Naive thymus-derived CD4-positive, alpha-beta T cell (primary cell): Measurements from ENCODE around the gene PLD6. TPM values are rescaled to one million over a fixed set of nuclear protein-coding genes. Genes with fewer than 3 reads are reported as not detected.

Source experiments
- ATAC-seq: fragments of 150-1000 bp; cut with Tn5 transposase; 2 replicates; pipeline ENCODE4 v1.10.0; 2021; ENCODE audit warnings: mild to moderate bottlenecking, moderate library complexity
- CTCF ChIA-PET: fragments of 350-600 bp; sonication (Branson Sonifier 250); formaldehyde crosslinking; loops from one replicate; lab custom pipeline; 2021; ENCODE audit warnings: antibody characterized with exemption; lab: Charles Lee
- POLR2A ChIA-PET: fragments of 350-600 bp; sonication (Branson Sonifier 250); formaldehyde crosslinking; loops from one replicate; lab custom pipeline; 2021; ENCODE audit warnings: antibody characterized with exemption, inconsistent platforms; lab: Charles Lee
- DNase-seq, 9 donors: peaks; one replicate each; pipeline versions ENCODE4 v3.0.0 to v3.0.0-alpha.2; 2020 to 2022; ENCODE audit warnings: mixed read lengths in 1 of 9
- H3K27ac ChIP-seq: one replicate; pipeline ENCODE4 v1.7.0; 2013; ENCODE audit warnings: mild to moderate bottlenecking, low read depth, low read length, moderate library complexity
- H3K27me3 ChIP-seq, 2 donors: one replicate each; pipeline ENCODE4 v1.7.0; 2013; ENCODE audit warnings: low read length in 2 of 2, mild to moderate bottlenecking in 2 of 2, moderate library complexity in 2 of 2; ENCODE audit not compliant: control insufficient read depth in 2 of 2, insufficient read depth in 2 of 2
- H3K36me3 ChIP-seq, 3 experiments: 1 replicate in 2 of 3; 2 replicates in 1 of 3; pipeline ENCODE4 v1.7.0; 2013; ENCODE audit warnings: low read length in 3 of 3, mild to moderate bottlenecking in 3 of 3, moderate library complexity in 1 of 3; ENCODE audit not compliant: insufficient read depth in 3 of 3, control insufficient read depth in 2 of 3
- H3K4me1 ChIP-seq, 2 donors: one replicate each; pipeline ENCODE4 v1.7.0; 2013; ENCODE audit warnings: low read length in 2 of 2, mild to moderate bottlenecking in 2 of 2, moderate library complexity in 1 of 2; ENCODE audit not compliant: control insufficient read depth in 2 of 2, insufficient read depth in 2 of 2
- H3K4me3 ChIP-seq: 2 replicates; pipeline ENCODE4 v1.7.0; 2013; ENCODE audit warnings: mild to moderate bottlenecking, low read length
- H3K9me3 ChIP-seq, 3 experiments: 1 replicate in 2 of 3; 2 replicates in 1 of 3; pipeline ENCODE4 v1.7.0; 2013; ENCODE audit warnings: low read length in 3 of 3; ENCODE audit not compliant: control insufficient read depth in 2 of 3
- H3K27ac Mint-ChIP-seq, 9 donors: one replicate each; pipeline ENCODE4 v1.8.0; 2020 to 2022; ENCODE audit warnings: mixed read lengths in 9 of 9, mild to moderate bottlenecking in 8 of 9, moderate library complexity in 5 of 9, inconsistent platforms in 2 of 9
- H3K27me3 Mint-ChIP-seq, 5 donors: one replicate each; pipeline ENCODE4 v1.8.0; 2021 to 2022; ENCODE audit warnings: mixed read lengths in 5 of 5, mild to moderate bottlenecking in 1 of 5
- H3K36me3 Mint-ChIP-seq, 5 donors: one replicate each; pipeline ENCODE4 v1.8.0; 2020 to 2022; ENCODE audit warnings: mixed read lengths in 5 of 5, mild to moderate bottlenecking in 3 of 5, inconsistent platforms in 1 of 5
- H3K4me1 Mint-ChIP-seq, 7 donors: one replicate each; pipeline ENCODE4 v1.8.0; 2020 to 2022; ENCODE audit warnings: mixed read lengths in 7 of 7, mild to moderate bottlenecking in 3 of 7, inconsistent platforms in 1 of 7
- H3K4me3 Mint-ChIP-seq, 10 donors: one replicate each; pipeline ENCODE4 v1.8.0; 2020 to 2022; ENCODE audit warnings: mild to moderate bottlenecking in 10 of 10, mixed read lengths in 10 of 10, moderate library complexity in 6 of 10, inconsistent platforms in 2 of 10
- H3K9me3 Mint-ChIP-seq, 11 donors: one replicate each; pipeline ENCODE4 v1.8.0; 2020 to 2022; ENCODE audit warnings: mixed read lengths in 11 of 11, mild to moderate bottlenecking in 4 of 11, inconsistent platforms in 1 of 11, moderate library complexity in 1 of 11
- intact Hi-C, 2 donors: fragments of 100-400 bp; cut with micrococcal nuclease; formaldehyde crosslinking; loops; one replicate each; pipeline ENCODE4 v1.15.1; 2023
- polyA plus RNA-seq, 2 donors: library from polyadenylated mRNA; unstranded; fragments of 300-500 nt; fragmentation: Illumina TruSeq; gene quantifications; one replicate each; pipeline ENCODE4 v1.2.3, GENCODE V29; 2021
- total RNA-seq, 6 experiments: library from RNA in 5 of 6; stranded (reverse) in 5 of 6; gene quantifications; 1 replicate in 5 of 6; 2 replicates in 1 of 6; pipeline ENCODE4 v1.2.3 and lab custom pipeline; 2021 to 2026

Gene PLD6
- total and polyA plus RNA-seq, 7 experiments from 2014 or later, result 6.2 to 16.4 (median 12.1) TPM

DNA sequence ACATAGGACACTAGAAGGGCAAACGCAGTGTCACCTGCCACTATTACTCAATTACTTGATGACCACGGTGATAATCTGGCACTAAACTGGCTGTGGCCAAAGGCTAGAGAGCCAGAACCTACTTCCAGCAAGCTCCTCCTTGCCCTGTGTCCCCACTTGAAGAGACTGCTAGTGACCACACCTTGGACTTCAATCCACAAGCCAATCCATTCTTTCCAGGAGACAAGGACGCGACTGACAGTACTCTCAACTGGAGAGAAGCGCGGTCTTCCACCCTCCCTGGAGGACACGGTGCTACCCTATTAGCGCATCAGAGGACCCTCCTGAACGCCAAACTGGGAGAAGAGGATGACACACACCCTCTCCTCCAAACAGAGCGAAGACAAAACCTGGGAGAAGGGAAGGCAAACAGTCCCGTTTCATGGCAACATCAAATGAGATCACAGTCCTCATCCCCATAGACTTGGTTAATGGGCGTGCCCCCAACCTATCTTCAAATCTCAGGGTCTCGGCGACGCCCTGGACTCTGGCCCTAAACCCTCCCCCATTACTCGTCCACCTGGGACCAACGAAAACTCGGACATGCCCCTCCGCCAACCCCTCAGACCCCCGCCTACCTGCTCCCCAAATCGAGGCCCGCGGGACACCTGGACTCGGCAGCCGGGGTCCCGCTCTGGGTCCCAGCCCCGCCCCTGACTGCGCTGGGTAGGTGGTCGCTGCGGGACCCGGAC is 30.3 kb upstream of the PLD6 start:
- H3K27ac Mint-ChIP-seq, result peak overlapping the region; percentile 97 to 100 (median 98)
- POLR2A ChIA-PET, result interaction anchor here (0.7 to 2.8 kb wide), 14 partner anchors 17 to 856 kb away, joined by 3 to 10 read pairs (median 4); partner anchors contain the start of genes PLD6 and UBB
- peaks cover 13 to 18% of the 10 kb centered on the region in 2 donors for H3K4me1 ChIP-seq
- CTCF ChIA-PET, result interaction anchor here (0.5 to 0.6 kb wide), 2 partner anchors 73 to 119 kb away, joined by 3 read pairs; no protein-coding TSS in a partner anchor
- H3K4me3 ChIP-seq, result peak overlapping the region; percentile 92
- H3K9me3 Mint-ChIP-seq, result peaks cover 0 to 5% (median 0%) of the 10 kb centered on the region in 11 donors
- peak overlapping the region; percentile 97 for H3K27ac ChIP-seq
- intact Hi-C loops, result loop anchor here (1.0 to 5.0 kb wide), 13 partner anchors 30 to 355 kb away; partner anchors contain the start of genes COPS3 (in 2 of the 2), PLD6 (in 2 of the 2), MPRIP (in 1 of the 2) and PEMT (in 1 of the 2)
- no peaks in the 10 kb centered on the region for H3K27me3 ChIP-seq
- H3K36me3 ChIP-seq, result peaks cover 0 to 22% (median 4%) of the 10 kb centered on the region in 3 experiments
- peak overlapping the region; percentile 90 to 99 (median 96) for H3K4me3 Mint-ChIP-seq
- ATAC-seq, result no peak
- peaks cover 16 to 38% (median 31%) of the 10 kb centered on the region in 7 donors for H3K4me1 Mint-ChIP-seq
- H3K36me3 Mint-ChIP-seq, result peaks cover 0 to 7% (median 4%) of the 10 kb centered on the region in 5 donors
- H3K9me3 ChIP-seq, result no peaks in the 10 kb centered on the region
- DNase-seq, result peak in 4 of 9 donors; percentile 9 to 14 (median 10)
- H3K27me3 Mint-ChIP-seq, result peaks cover 0 to 6% (median 0%) of the 10 kb centered on the region in 5 donors

DNA sequence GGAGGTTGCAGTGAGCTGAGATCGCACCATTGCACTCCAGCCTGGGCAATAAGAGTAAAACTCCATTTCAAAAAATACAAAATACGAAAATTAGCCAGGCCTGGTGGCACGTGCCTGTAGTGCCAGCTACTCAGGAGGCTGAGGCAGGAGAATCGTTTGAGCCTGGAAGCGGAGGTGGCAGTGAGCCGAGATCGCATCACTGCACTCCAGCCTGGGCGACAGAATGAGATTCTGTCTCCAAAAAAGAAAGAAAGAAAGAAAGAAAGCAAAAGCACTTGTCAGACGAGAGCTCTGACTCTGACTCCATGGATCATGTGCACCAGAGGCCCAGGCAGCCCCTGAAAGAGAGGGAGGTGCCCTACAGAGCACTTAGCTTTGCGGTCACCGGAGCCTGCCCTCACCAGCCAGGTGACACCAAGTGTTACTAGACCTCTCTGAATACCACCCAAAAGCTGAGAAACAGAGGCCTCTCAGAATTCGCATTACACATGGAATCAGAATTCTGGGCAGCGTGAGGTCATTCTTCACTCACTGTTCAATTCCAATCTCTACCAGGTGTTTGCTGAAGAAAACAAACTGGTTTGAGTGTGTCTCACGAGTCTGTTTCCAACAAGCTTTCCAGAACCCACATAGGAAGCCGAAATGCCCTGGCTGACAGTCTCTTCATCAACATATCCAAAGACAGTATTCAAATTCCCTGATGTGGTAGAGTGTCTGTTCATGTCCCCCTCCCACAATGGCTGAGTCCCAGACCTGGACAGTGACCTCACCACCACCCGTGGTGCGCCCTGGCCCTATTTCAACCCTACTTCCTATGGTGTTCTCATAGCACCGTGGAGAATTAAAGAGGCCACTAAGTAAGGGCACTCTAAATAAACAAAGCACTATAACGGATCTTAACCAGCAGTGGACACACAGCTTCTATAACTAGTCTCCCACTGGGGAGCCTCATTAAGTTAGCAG is 29.4 kb upstream of the PLD6 start:
- H3K27ac Mint-ChIP-seq, result peak overlapping the region; percentile 40 to 100 (median 98)
- H3K9me3 Mint-ChIP-seq, result peaks cover 0 to 5% (median 0%) of the 10 kb centered on the region in 11 donors
- Histone ChIP-seq H3K9me3 (no peaks in the 10 kb centered on the region), H3K27ac (peak overlapping the region; percentile 97), H3K4me1 (peaks cover 13 to 18% of the 10 kb centered on the region in 2 donors), H3K27me3 (no peaks in the 10 kb centered on the region), H3K4me3 (peak overlapping the region; percentile 92), H3K36me3 (peaks cover 0 to 30% (median 6%) of the 10 kb centered on the region in 3 experiments)
- POLR2A ChIA-PET, result interaction anchor here (0.7 to 2.8 kb wide), 5 partner anchors 25 to 59 kb away, joined by 3 to 8 read pairs (median 3); no protein-coding TSS in a partner anchor
- H3K36me3 Mint-ChIP-seq, result peaks cover 0 to 11% (median 4%) of the 10 kb centered on the region in 5 donors
- H3K4me1 Mint-ChIP-seq, result peaks cover 16 to 38% (median 31%) of the 10 kb centered on the region in 7 donors
- DNase-seq (no peak), ATAC-seq (no peak)
- peaks cover 0 to 6% (median 0%) of the 10 kb centered on the region in 5 donors for H3K27me3 Mint-ChIP-seq
- CTCF ChIA-PET, result interaction anchor here (0.5 kb wide), 2 partner anchors 72 to 356 kb away, joined by 3 read pairs; no protein-coding TSS in a partner anchor
- intact Hi-C loops, result loop anchor here (2.0 to 5.0 kb wide), 2 partner anchors 93 to 233 kb away; no protein-coding TSS in a partner anchor
- H3K4me3 Mint-ChIP-seq, result peak overlapping the region; percentile 90 to 99 (median 96)

DNA sequence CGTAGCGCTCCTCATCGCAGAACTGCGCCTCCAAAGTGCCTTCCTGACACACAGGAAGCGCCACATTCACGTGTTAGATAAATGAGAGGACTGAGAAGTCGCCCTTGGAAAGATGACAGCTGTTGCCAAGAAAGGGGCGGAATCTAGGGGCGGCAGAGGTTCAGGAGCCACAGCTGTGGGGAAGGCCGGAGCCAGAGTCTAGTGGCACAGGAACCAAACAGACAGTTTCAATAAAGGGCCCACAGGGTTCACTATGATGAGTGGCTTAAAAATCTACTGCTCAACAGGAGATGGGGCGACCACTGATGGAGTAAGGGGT is 26.1 kb upstream of the PLD6 start:
- POLR2A ChIA-PET, result no interaction called here
- peaks cover 0 to 31% (median 12%) of the 10 kb centered on the region in 5 donors for H3K36me3 Mint-ChIP-seq

GRCh38 chr17:17231621-17232302 is 25.6 kb upstream of the PLD6 start:
- peaks cover 14 to 31% (median 23%) of the 10 kb centered on the region in 7 donors for H3K4me1 Mint-ChIP-seq
- peaks cover 13% of the 10 kb centered on the region in 2 donors for H3K4me1 ChIP-seq
- peaks cover 0 to 2% (median 0%) of the 10 kb centered on the region in 11 donors for H3K9me3 Mint-ChIP-seq
- peaks cover 0 to 63% (median 13%) of the 10 kb centered on the region in 3 experiments for H3K36me3 ChIP-seq
- H3K9me3 ChIP-seq, result no peaks in the 10 kb centered on the region
- H3K36me3 Mint-ChIP-seq, result peaks cover 0 to 35% (median 12%) of the 10 kb centered on the region in 5 donors
- H3K27me3 Mint-ChIP-seq, result no peaks in the 10 kb centered on the region
- intact Hi-C loops, result no loop called here
- DNase-seq, result no peak
- ATAC-seq, result no peak
- no peak overlapping the region for H3K4me3 ChIP-seq
- no peaks in the 10 kb centered on the region for H3K27me3 ChIP-seq
- peak overlapping the region in 1 of 10 donors; percentile 38 for H3K4me3 Mint-ChIP-seq
- CTCF ChIA-PET, result interaction anchor here (0.6 kb wide), 1 partner anchor 9 kb away, joined by 3 read pairs; no protein-coding TSS in a partner anchor
- peak overlapping the region in 1 of 9 donors; percentile 23 for H3K27ac Mint-ChIP-seq
- POLR2A ChIA-PET, result no interaction called here
- no peak overlapping the region for H3K27ac ChIP-seq

More for the DNA sequence above, 26.1 kb upstream of the PLD6 start:
- peaks cover 0 to 62% (median 8%) of the 10 kb centered on the region in 3 experiments for H3K36me3 ChIP-seq
- peaks cover 13% of the 10 kb centered on the region in 2 donors for H3K4me1 ChIP-seq
- Mint-ChIP-seq H3K4me3 (no peak overlapping the region), H3K27me3 (peaks cover 0 to 2% (median 0%) of the 10 kb centered on the region in 5 donors), H3K4me1 (peaks cover 16 to 31% (median 24%) of the 10 kb centered on the region in 7 donors), H3K9me3 (peaks cover 0 to 3% (median 0%) of the 10 kb centered on the region in 11 donors), H3K27ac (peak overlapping the region in 1 of 9 donors; percentile 82)
- no peak overlapping the region for H3K4me3 ChIP-seq
- no peak overlapping the region for H3K27ac ChIP-seq
- H3K27me3 ChIP-seq, result no peaks in the 10 kb centered on the region
- intact Hi-C loops, result no loop called here
- DNase-seq (no peak), ATAC-seq (no peak)
- CTCF ChIA-PET, result no interaction called here
- H3K9me3 ChIP-seq, result no peaks in the 10 kb centered on the region

DNA sequence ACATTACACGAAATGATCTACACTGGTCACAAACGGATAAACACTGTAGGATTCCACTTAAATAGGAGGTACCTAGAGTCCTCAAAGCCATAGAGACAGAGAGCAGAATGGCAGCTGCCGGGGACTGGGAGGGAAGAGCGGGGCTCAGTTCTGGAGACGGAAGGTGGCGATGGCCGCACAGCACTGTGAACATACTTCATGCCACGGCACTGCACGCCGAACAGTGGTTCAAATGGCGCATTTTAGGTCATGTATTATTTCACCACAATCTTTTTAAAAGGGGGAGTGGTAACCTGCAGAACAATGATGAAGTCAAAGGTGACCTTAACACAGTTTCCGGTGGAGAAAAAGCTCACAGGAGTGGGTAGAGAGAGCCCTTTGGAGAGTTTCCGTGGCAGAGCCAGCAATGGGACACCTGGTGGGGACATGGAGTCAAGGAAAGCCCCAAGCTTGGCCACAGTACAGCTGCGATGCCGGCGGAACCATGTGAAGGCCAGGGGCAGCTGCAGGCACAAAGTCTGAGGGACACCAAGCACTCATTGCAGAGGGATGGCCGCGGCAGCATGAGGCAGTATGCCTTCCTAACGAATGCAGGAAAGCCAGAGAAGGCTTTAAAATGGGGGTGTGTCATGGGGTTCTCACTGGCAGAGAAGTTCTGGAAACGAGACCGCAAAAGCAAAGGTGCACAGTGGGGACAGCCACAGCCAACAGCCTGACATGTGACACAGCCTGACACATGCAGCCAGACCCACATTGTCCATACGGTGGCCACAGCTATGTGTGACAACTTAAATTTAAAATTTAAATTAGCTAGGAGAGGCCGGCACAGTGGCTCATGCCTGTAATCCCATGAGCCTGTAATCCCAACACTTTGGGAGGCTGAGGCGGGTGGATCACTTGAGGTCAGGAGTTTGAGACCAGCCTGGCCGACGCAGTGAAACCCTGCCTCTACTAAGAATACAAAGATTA is 23.6 kb upstream of the PLD6 start:
- peaks cover 0 to 16% (median 8%) of the 10 kb centered on the region in 7 donors for H3K4me1 Mint-ChIP-seq
- POLR2A ChIA-PET, result no interaction called here
- no peak overlapping the region for H3K4me3 ChIP-seq
- no peak overlapping the region for H3K27ac ChIP-seq
- H3K4me3 Mint-ChIP-seq, result no peak overlapping the region
- no peaks in the 10 kb centered on the region for H3K27me3 ChIP-seq
- no peaks in the 10 kb centered on the region for H3K27me3 Mint-ChIP-seq
- H3K36me3 ChIP-seq, result peaks cover 5 to 81% (median 22%) of the 10 kb centered on the region in 3 experiments
- H3K36me3 Mint-ChIP-seq, result peaks cover 6 to 50% (median 16%) of the 10 kb centered on the region in 5 donors
- no peaks in the 10 kb centered on the region for H3K9me3 Mint-ChIP-seq
- H3K4me1 ChIP-seq, result no peaks in the 10 kb centered on the region
- H3K9me3 ChIP-seq, result no peaks in the 10 kb centered on the region
- ATAC-seq (no peak), DNase-seq (no peak)
- intact Hi-C loops, result no loop called here
- H3K27ac Mint-ChIP-seq, result peak overlapping the region in 2 of 9 donors; percentile 40 to 70
- CTCF ChIA-PET, result no interaction called here
